PFSK-1 (cell line): Measurements from ENCODE around the gene TP53INP2.

Experiments
- POLR2AphosphoS5 ChIP-seq: IDR thresholded peaks from 2 replicates; pipeline ENCODE4 v1.6.1; 2012; ENCODE audit warnings: low read depth, mild to moderate bottlenecking, control low read depth, low read length, moderate library complexity
- REST ChIP-seq, 2 experiments: IDR thresholded peaks; 2 replicates each; pipeline versions ENCODE4 v1.6.1 to v1.8.0; 2011 to 2012; ENCODE audit warnings: low read depth in 2 of 2, low read length in 2 of 2, control low read depth in 1 of 2, inconsistent platforms in 1 of 2, mild to moderate bottlenecking in 1 of 2, moderate library complexity in 1 of 2; ENCODE audit not compliant: insufficient read depth in 1 of 2
- SIN3A ChIP-seq: IDR thresholded peaks from 2 replicates; pipeline ENCODE4 v1.6.1; 2012; ENCODE audit warnings: mild to moderate bottlenecking, low read length, moderate library complexity, borderline replicate concordance; ENCODE audit not compliant: insufficient read depth
- TAF1 ChIP-seq: IDR thresholded peaks from 2 replicates; pipeline ENCODE4 v1.6.1; 2012; ENCODE audit warnings: low read length, control low read depth, borderline replicate concordance; ENCODE audit not compliant: insufficient read depth

- no peak for TF ChIP-seq POLR2AphosphoS5
- no peak for TF ChIP-seq REST (IDR thresholded peaks at IDR 0.05; ENCODE audit: insufficient read depth in 1 of 2, low read depth in 2 of 2, low read length in 2 of 2)
- no peak for TF ChIP-seq TAF1
- TF ChIP-seq SIN3A: no peak
These were observed 43.3 kb downstream of the TP53INP2 start for GRCh38 chr20:34747479-34747878.
